ENCODE results near the gene TAC4. TPM values are rescaled to one million over a fixed set of nuclear protein-coding genes. Genes with fewer than 3 reads are reported as not detected.

Gene TAC4
- total and polyA plus RNA-seq, 2 donors (not counting 3 experiments of a cell fraction or from before 2014, with no cell fraction given) = 0.19 TPM; not detected in 1

DNA sequence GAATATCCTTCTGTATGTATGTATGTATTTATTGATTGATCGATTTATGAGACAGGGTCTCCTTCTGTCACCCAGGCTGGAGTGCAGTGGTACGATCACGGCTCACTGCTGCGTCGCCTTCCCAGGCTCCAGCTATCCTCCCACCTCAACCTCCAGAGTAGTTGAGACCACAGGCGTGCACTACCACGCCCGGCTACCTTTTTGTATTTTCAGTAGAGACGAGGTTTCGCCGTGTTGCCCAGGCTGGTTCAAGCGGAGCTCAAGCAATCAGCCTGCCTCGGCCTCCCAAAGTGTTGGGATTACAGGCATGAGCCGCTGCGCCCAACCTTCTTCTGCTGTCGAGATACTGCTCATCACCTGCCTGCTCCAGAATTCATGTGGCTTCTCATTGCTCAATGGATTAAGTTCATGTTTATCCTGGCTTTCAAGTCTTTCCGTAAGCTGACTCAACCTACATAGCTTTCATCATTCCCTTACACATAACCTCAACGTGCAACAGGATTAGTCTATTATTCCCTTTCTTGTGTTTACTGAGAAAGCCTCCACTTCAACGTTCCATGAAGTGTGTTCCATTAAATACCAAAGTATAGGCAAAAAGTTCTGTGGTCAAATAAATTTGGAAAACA lies 13.6 kb downstream of the TAC4 start:
- dilution Hi-C loops (cut with MboI; ENCODE audit: extremely low pct_ligation_motif_present, low sequenced_read_pairs) (no loop called here), intact Hi-C loops (cut with micrococcal nuclease) (no loop called here)
- Histone ChIP-seq H3K4me2 (ENCODE audit: insufficient read depth, low read length) (no peak overlapping the region), H3K27ac (ENCODE audit: insufficient read depth, low read depth, low read length) (peak overlapping the region; percentile 77), H3K9ac (replicated peaks; ENCODE audit: extremely low read depth, insufficient read depth, low read length) (no peak overlapping the region), H3K36me3 (ENCODE audit: control insufficient read depth in 2 of 2, extremely low read depth in 1 of 2, insufficient read depth in 2 of 2, low read length in 2 of 2) (peaks cover 2 to 8% of the 10 kb centered on the region in 2 experiments), H3K79me2 (ENCODE audit: control insufficient read depth, insufficient read depth, low read length) (no peaks in the 10 kb centered on the region), H3K9me1 (replicated peaks; ENCODE audit: control insufficient read depth, extremely low read depth, insufficient read depth, low read length) (no peaks in the 10 kb centered on the region), H3K4me3 (replicated peaks in 1 of 3; ENCODE audit: insufficient read depth in 1 of 3, low read depth in 1 of 3, low read length in 3 of 3) (no peak overlapping the region), H3K27me3 (ENCODE audit: control insufficient read depth in 2 of 2, insufficient read depth in 2 of 2, low read length in 2 of 2) (no peaks in the 10 kb centered on the region), H2AFZ (ENCODE audit: low read depth, low read length) (no peak overlapping the region), H3K9me3 (replicated peaks; ENCODE audit: control insufficient read depth, insufficient read depth, low read length) (no peaks in the 10 kb centered on the region), H4K20me1 (replicated peaks; ENCODE audit: control insufficient read depth, extremely low read depth, insufficient read depth, low read length) (no peaks in the 10 kb centered on the region), H3K4me1 (ENCODE audit: control insufficient read depth, extremely low read depth, insufficient read depth, low read length) (peaks cover 84% of the 10 kb centered on the region)
- FAIRE-seq (no peak), DNase-seq (ENCODE audit: low read depth, low spot score) (no peak)
- no TSS peak for BruUV-seq (replicated peaks)
- ChIA-PET CTCF (interaction anchor here (1.3 to 1.4 kb wide), 2 partner anchors 9 to 143 kb away, joined by 3 to 4 read pairs; no protein-coding TSS in a partner anchor), POLR2A (no interaction called here)
- TF ChIP-seq POLR2A (IDR thresholded peaks at IDR 0.05; ENCODE audit: low read depth, low read length) (no peak), POLR2AphosphoS5 (IDR thresholded peaks at IDR 0.05; ENCODE audit: insufficient read depth, low read depth, low read length) (no peak), JUN (IDR thresholded peaks at IDR 0.05; ENCODE audit: borderline replicate concordance, insufficient read depth, insufficient read length, low read depth) (no peak), EZH2 (IDR thresholded peaks at IDR 0.05; ENCODE audit: borderline replicate concordance, low read depth, low read length, severe bottlenecking) (no peak), FOS (IDR thresholded peaks at IDR 0.05; ENCODE audit: borderline replicate concordance, insufficient read depth, low read length) (no peak), GATA2 (IDR thresholded peaks at IDR 0.05; ENCODE audit: insufficient read depth, insufficient read length, low read depth, low read length) (no peak), MYC (IDR thresholded peaks at IDR 0.05; ENCODE audit: low read depth, low read length) (no peak)
- TF ChIP-seq, protein P1, sequence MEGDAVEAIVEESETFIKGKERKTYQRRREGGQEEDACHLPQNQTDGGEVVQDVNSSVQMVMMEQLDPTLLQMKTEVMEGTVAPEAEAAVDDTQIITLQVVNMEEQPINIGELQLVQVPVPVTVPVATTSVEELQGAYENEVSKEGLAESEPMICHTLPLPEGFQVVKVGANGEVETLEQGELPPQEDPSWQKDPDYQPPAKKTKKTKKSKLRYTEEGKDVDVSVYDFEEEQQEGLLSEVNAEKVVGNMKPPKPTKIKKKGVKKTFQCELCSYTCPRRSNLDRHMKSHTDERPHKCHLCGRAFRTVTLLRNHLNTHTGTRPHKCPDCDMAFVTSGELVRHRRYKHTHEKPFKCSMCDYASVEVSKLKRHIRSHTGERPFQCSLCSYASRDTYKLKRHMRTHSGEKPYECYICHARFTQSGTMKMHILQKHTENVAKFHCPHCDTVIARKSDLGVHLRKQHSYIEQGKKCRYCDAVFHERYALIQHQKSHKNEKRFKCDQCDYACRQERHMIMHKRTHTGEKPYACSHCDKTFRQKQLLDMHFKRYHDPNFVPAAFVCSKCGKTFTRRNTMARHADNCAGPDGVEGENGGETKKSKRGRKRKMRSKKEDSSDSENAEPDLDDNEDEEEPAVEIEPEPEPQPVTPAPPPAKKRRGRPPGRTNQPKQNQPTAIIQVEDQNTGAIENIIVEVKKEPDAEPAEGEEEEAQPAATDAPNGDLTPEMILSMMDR (IDR thresholded peaks at IDR 0.05; ENCODE audit: extremely low read depth in 1 of 2, insufficient read depth in 1 of 2, low read depth in 1 of 2, low read length in 2 of 2) = no peak
- TF ChIP-seq, protein P2, sequence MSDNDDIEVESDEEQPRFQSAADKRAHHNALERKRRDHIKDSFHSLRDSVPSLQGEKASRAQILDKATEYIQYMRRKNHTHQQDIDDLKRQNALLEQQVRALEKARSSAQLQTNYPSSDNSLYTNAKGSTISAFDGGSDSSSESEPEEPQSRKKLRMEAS (IDR thresholded peaks at IDR 0.05; ENCODE audit: insufficient read depth, insufficient read length) = no peak
